Pancreas (tissue), 10 donors: ENCODE measurements around the gene UQCC2. TPM values are rescaled to one million over a fixed set of nuclear protein-coding genes. Genes with fewer than 3 reads are reported as not detected.

Source experiments
- ATAC-seq, 4 donors: fragments of 200-7000 bp; cut with Tn5 transposase; one replicate each; pipeline versions ENCODE4 v1.8.0 to v1.9.1; 2020; ENCODE audit warnings: mild to moderate bottlenecking in 4 of 4, moderate library complexity in 4 of 4
- DNase-seq, 6 donors: peaks; one replicate each; pipeline ENCODE4 v3.0.0-alpha.2; 2020
- FAIRE-seq: peaks from 2 replicates; lab custom pipeline; 2012; peaks lifted over from hg19 to GRCh38; lab: Jason Lieb, UNC
- H3K27ac ChIP-seq, 4 donors: fragments of 200-600 bp; sonication (generic); 1 replicate in 3 of 4; 2 replicates in 1 of 4; pipeline versions ENCODE4 v1.5.0 to v1.8.0; 2020
- H3K27me3 ChIP-seq, 4 donors: fragments of 200-600 bp; one replicate each; pipeline ENCODE4 v1.8.0; 2021
- H3K36me3 ChIP-seq, 3 donors: fragments of 200-600 bp; sonication (generic) in 1 of 3; one replicate each; pipeline versions ENCODE4 v1.5.0 to v1.8.0; 2020 to 2021
- H3K4me1 ChIP-seq, 3 donors: fragments of 200-600 bp; one replicate each; pipeline ENCODE4 v1.8.0; 2021
- H3K4me3 ChIP-seq, 4 donors: fragments of 200-600 bp; sonication (generic) in 2 of 4; one replicate each; pipeline versions ENCODE4 v1.5.0 to v1.8.0; 2020 to 2021
- H3K9me3 ChIP-seq, 4 donors: fragments of 200-600 bp; one replicate each; pipeline ENCODE4 v1.8.0; 2021
- WGBS, 2 donors: extraction: QIAGEN DNeasy Blood & Tissue Kit; methylation state at CpG; one replicate each; pipeline ENCODE4 v1.1.7; 2013; 5-methylcytosine and 5-hydroxymethylcytosine counted together
- intact Hi-C, 3 donors: fragments of 100-400 bp; cut with DNase I; formaldehyde crosslinking; loops; one replicate each; pipeline versions ENCODE4 v1.11.1 to v1.14.2; 2022
- polyA plus RNA-seq, 2 donors: library from polyadenylated mRNA; stranded (reverse); fragments of 200-250 nt; gene quantifications; one replicate each; pipeline ENCODE4 v1.2.3, GENCODE V29; 2013
- total RNA-seq, 6 donors: library from RNA; stranded (reverse); fragmentation: NEBNext Ultra II Directional in 4 of 6; extraction: Animal tissue kit (Norgen Biotek cat#: 25700) in 4 of 6; gene quantifications; one replicate each; pipeline versions ENCODE4 v1.2.1 to v1.2.4, GENCODE V29; 2021 to 2023
- TF ChIP-seq, protein P1 (sequence below), 4 donors: fragments of 200-600 bp; sonication (generic) in 3 of 4; IDR thresholded peaks; one replicate each; pipeline versions ENCODE4 v1.5.0 to v1.8.0; 2021; ENCODE audit warnings: antibody characterized with exemption in 4 of 4
- donor health status: healthy with polysubstance abuse.
- donor health status: DM: no; HTN: no; CAD: no; lungs with moderate emphysema.
- donor health status: DM: no; HTN: no; CAD: no.
- donor health status: control.
- donor health status: control.
- donor health status: Bipolar disorder and iron deficiency.
- donor health status: DM: yes; HTN: yes; CAD: no.
- donor health status: DM: no; HTN: no; CAD: no.
- donor health status: DM: no; HTN: no; CAD: no.
- donor health status: DM: yes; HTN: yes; CAD: no.

Gene UQCC2
- total and polyA plus RNA-seq, 8 donors: 13.9 to 58.9 (median 28.6) TPM

DNA sequence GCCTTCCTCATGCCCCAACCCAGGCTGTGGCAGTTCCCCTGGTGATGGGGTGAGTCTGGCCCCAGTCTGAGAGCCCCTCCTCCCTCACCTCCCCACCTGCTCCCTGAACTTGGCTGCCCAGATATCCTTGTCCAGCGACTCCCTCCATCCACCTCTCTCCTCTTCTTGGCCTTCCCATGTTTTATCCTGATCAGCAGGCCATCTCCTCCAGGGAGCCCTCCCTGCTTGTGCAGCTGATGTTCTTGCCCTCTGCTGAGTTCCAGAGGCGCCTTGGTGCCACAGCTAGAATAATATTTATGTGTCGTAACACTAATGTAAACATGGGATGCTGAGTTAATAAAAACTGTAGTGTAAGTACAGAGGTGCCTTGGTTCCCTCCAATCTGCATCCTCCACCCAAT, 45.6 kb upstream of the UQCC2 start:
- TF ChIP-seq, protein P1, sequence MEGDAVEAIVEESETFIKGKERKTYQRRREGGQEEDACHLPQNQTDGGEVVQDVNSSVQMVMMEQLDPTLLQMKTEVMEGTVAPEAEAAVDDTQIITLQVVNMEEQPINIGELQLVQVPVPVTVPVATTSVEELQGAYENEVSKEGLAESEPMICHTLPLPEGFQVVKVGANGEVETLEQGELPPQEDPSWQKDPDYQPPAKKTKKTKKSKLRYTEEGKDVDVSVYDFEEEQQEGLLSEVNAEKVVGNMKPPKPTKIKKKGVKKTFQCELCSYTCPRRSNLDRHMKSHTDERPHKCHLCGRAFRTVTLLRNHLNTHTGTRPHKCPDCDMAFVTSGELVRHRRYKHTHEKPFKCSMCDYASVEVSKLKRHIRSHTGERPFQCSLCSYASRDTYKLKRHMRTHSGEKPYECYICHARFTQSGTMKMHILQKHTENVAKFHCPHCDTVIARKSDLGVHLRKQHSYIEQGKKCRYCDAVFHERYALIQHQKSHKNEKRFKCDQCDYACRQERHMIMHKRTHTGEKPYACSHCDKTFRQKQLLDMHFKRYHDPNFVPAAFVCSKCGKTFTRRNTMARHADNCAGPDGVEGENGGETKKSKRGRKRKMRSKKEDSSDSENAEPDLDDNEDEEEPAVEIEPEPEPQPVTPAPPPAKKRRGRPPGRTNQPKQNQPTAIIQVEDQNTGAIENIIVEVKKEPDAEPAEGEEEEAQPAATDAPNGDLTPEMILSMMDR (IDR thresholded peaks at IDR 0.05): no peak
- no peaks in the 10 kb centered on the region for H3K36me3 ChIP-seq
- intact Hi-C loops: no loop called here
- no peak for DNase-seq
- WGBS, 2 donors: 75 to 82% methylated on average over 2 to 3 of the region's 3 CpGs
- H3K9me3 ChIP-seq: no peaks in the 10 kb centered on the region
- H3K4me1 ChIP-seq: no peaks in the 10 kb centered on the region
- no peak overlapping the region for H3K4me3 ChIP-seq
- FAIRE-seq: no peak
- no peaks in the 10 kb centered on the region for H3K27me3 ChIP-seq
- no peak overlapping the region for H3K27ac ChIP-seq
- no peak for ATAC-seq

- Histone ChIP-seq H3K4me1 (no peaks in the 10 kb centered on the region), H3K9me3 (no peaks in the 10 kb centered on the region), H3K36me3 (no peaks in the 10 kb centered on the region), H3K27me3 (no peaks in the 10 kb centered on the region), H3K27ac (no peak overlapping the region), H3K4me3 (no peak overlapping the region)
- intact Hi-C loops: no loop called here
- WGBS, 2 donors: 73 to 84% methylated on average over 12 of the region's 12 CpGs
- FAIRE-seq (no peak), DNase-seq (no peak), ATAC-seq (no peak)
- TF ChIP-seq, protein P1 (IDR thresholded peaks at IDR 0.05): no peak
Measured at GRCh38 chr6:33756211-33756954, 44.9 kb upstream of the UQCC2 start.

GRCh38 chr6:33755070-33755869, 43.8 kb upstream of the UQCC2 start:
- WGBS, 2 donors: 76 to 85% methylated on average over 13 of the region's 13 CpGs
- intact Hi-C loops: no loop called here
- ATAC-seq: no peak
- Histone ChIP-seq H3K27me3 (no peaks in the 10 kb centered on the region), H3K4me1 (no peaks in the 10 kb centered on the region), H3K27ac (no peak overlapping the region), H3K9me3 (no peaks in the 10 kb centered on the region), H3K36me3 (no peaks in the 10 kb centered on the region), H3K4me3 (no peak overlapping the region)
- DNase-seq: no peak
- FAIRE-seq: no peak
- TF ChIP-seq, protein P1 (IDR thresholded peaks at IDR 0.05): no peak

- H3K9me3 ChIP-seq: no peaks in the 10 kb centered on the region
- H3K27me3 ChIP-seq: no peaks in the 10 kb centered on the region
- no peak overlapping the region for H3K27ac ChIP-seq
- TF ChIP-seq, protein P1 (IDR thresholded peaks at IDR 0.05): no peak
- FAIRE-seq: no peak
- H3K4me1 ChIP-seq: no peaks in the 10 kb centered on the region
- no peaks in the 10 kb centered on the region for H3K36me3 ChIP-seq
- 78 to 83% methylated on average over 10 to 11 of the region's 11 CpGs for WGBS, 2 donors
- DNase-seq: peak in 1 of 6 donors; percentile 24
- H3K4me3 ChIP-seq: no peak overlapping the region
- intact Hi-C loops: no loop called here
- no peak for ATAC-seq
Measured at GRCh38 chr6:33754222-33754621, 42.7 kb upstream of the UQCC2 start.

DNA sequence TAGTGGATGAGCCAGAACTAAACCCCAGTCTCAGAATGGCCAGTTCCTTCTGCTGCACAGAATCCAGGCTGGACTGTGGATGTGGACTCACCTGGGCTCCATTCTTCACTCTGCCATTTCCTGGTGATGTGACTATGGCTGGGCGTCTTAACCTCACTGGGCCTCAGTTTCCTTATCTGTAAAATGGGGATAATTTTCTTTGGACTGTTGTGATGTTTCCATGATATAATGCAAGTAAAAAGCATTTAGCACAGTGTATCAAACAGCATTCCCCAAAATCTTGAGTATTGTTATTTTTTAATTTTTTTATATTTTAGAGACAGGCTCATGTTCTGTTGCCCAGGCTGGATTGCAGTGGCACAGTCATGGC, 41.1 kb upstream of the UQCC2 start:
- intact Hi-C loops: no loop called here
- no peaks in the 10 kb centered on the region for H3K27me3 ChIP-seq
- H3K36me3 ChIP-seq: no peaks in the 10 kb centered on the region
- no peaks in the 10 kb centered on the region for H3K9me3 ChIP-seq
- WGBS, 2 donors: 91 to 96% methylated on average over 1 of the region's 1 CpG
- no peak for FAIRE-seq
- TF ChIP-seq, protein P1 (IDR thresholded peaks at IDR 0.05): no peak
- ATAC-seq: no peak
- H3K4me1 ChIP-seq: no peaks in the 10 kb centered on the region
- no peak for DNase-seq
- no peak overlapping the region for H3K27ac ChIP-seq
- no peak overlapping the region for H3K4me3 ChIP-seq
